Heart left ventricle (tissue), 16 donors: Measurements from ENCODE around the gene FYN. TPM values are rescaled to one million over a fixed set of nuclear protein-coding genes. Genes with fewer than 3 reads are reported as not detected.
"Not testable (repeated sequence)": the region's sequence is repeated elsewhere in the genome, so short reads cannot be mapped to it uniquely, and the experiment has no call there.

ENCODE experiments used
- ATAC-seq, 4 donors: fragments of 200-7000 bp; cut with Tn5 transposase; one replicate each; pipeline ENCODE4 v1.9.1; 2020 to 2022; ENCODE audit warnings: moderate library complexity in 4 of 4, mild to moderate bottlenecking in 3 of 4, moderate number of reproducible peaks in 1 of 4
- DNase-seq, 5 donors: peaks; one replicate each; pipeline ENCODE4 v3.0.0-alpha.2; 2020
- H3K27ac ChIP-seq, 12 donors: fragments of 200-600 bp; sonication (generic) in 4 of 12; one replicate each; pipeline versions ENCODE4 v1.5.0 to v1.8.0; 2016 to 2022; ENCODE audit warnings: mild to moderate bottlenecking in 2 of 12
- H3K27me3 ChIP-seq, 9 donors: fragments of 200-600 bp; sonication (generic) in 2 of 9; one replicate each; pipeline versions ENCODE4 v1.5.1 to v1.8.0; 2016 to 2022; ENCODE audit warnings: mild to moderate bottlenecking in 3 of 9
- H3K36me3 ChIP-seq, 9 donors: fragments of 200-600 bp; sonication (generic) in 2 of 9; one replicate each; pipeline versions ENCODE4 v1.5.0 to v1.8.0; 2018 to 2022; ENCODE audit warnings: mild to moderate bottlenecking in 2 of 9
- H3K4me1 ChIP-seq, 12 donors: fragments of 200-600 bp; sonication (generic) in 4 of 12; one replicate each; pipeline versions ENCODE4 v1.5.0 to v1.8.0; 2016 to 2022; ENCODE audit warnings: mild to moderate bottlenecking in 3 of 12
- H3K4me3 ChIP-seq, 12 donors: fragments of 200-600 bp; sonication (generic) in 4 of 12; one replicate each; pipeline versions ENCODE4 v1.5.0 to v1.8.0; 2017 to 2022; ENCODE audit warnings: mild to moderate bottlenecking in 9 of 12, moderate library complexity in 4 of 12
- H3K9me3 ChIP-seq, 12 donors: fragments of 200-600 bp; sonication (generic) in 4 of 12; one replicate each; pipeline versions ENCODE4 v1.5.0 to v1.8.0; 2016 to 2022; ENCODE audit warnings: mild to moderate bottlenecking in 1 of 12
- CTCF ChIP-seq, 12 donors: fragments of 200-600 bp; sonication (generic) in 4 of 12; IDR thresholded peaks; one replicate each; pipeline versions ENCODE4 v1.5.0 to v1.8.0; 2018 to 2022; ENCODE audit warnings: antibody characterized with exemption in 12 of 12, mild to moderate bottlenecking in 5 of 12
- POLR2A ChIP-seq, 2 donors: fragments of 450-650 bp; IDR thresholded peaks; one replicate each; pipeline ENCODE4 v1.6.1; 2017; ENCODE audit warnings: antibody characterized with exemption in 2 of 2, mild to moderate bottlenecking in 2 of 2, moderate library complexity in 2 of 2
- WGBS, 4 donors: extraction: QIAGEN DNeasy Blood & Tissue Kit in 2 of 4; methylation state at CpG; one replicate each; pipeline versions ENCODE4 v1.1.5 to v1.1.7; 2013 to 2018; 5-methylcytosine and 5-hydroxymethylcytosine counted together
- intact Hi-C, 10 donors: fragments of 100-400 bp; cut with DNase I; formaldehyde crosslinking; loops; one replicate each; pipeline versions ENCODE4 v1.11.1 to v1.14.2; 2022
- polyA plus RNA-seq, 2 donors: library from polyadenylated mRNA; stranded (reverse); fragments of 200-250 nt; gene quantifications; one replicate each; pipeline ENCODE4 v1.2.3, GENCODE V29; 2013
- total RNA-seq, 9 donors: library from RNA; depleted of rRNA in 2 of 9; stranded (reverse); fragments of >200 nt in 2 of 9; fragmentation: NEBNext Ultra II Directional in 3 of 9; extraction: Animal tissue kit (Norgen Biotek cat#: 25700) in 3 of 9; gene quantifications; one replicate each; pipeline versions ENCODE4 v1.1.0 to v1.2.4, GENCODE V29; 2016 to 2023
- donor health status: ischemic (EF 13 %, LVEDD 7.1; RV severe dilation, severe dysfunction).
- donor health status: healthy with polysubstance abuse.
- donor health status: DM: no; HTN: yes; CAD: no.
- donor health status: DM: no; HTN: no; CAD: no.
- donor health status: ischemic (EF 25% LVEDD 6.9; RV normal size, moderate dysfunction).
- donor health status: ischemic (EF 25% LVEDD 5.7; RV mildly dilated, moderate dysfunction).
- donor health status: healthy.
- donor health status: DM: yes; HTN: yes; CAD: no.
- donor health status: ischemic (EF 35%, LVEDD 5.7; RV mildly dilated, moderate dysfunction).
- donor health status: nonischemic (EF 11% LVEDD 7.7; RV severe dilation, severe dysfunction).
- donor health status: DM: yes; HTN: yes; CAD: no.
- donor health status: PGD.
- donor health status: ischemic (EF 29% LVEDD 5.4; RV normal size, mild dysfunction).
- donor health status: nonischemic (EF 23%, LVEDD 6.1; RV moderate dilation, normal function).

The FYN gene
- total and polyA plus RNA-seq, 11 donors: 14.7 to 72.4 (median 52.3) TPM

- Histone ChIP-seq H3K9me3 (no peaks in the 10 kb centered on the region), H3K36me3 (no peaks in the 10 kb centered on the region), H3K27ac (peak overlapping the region in 7 of 12 donors; percentile 5 to 41 (median 19)), H3K4me1 (peaks cover 9 to 66% (median 52%) of the 10 kb centered on the region in 12 donors), H3K4me3 (no peak overlapping the region), H3K27me3 (no peaks in the 10 kb centered on the region)
- intact Hi-C loops: loop anchor here in 2 of 10 donors (10.0 kb wide), 2 partner anchors 64 to 86 kb away; partner anchors contain the start of gene FYN (in 1 of the 2)
- TF ChIP-seq POLR2A (IDR thresholded peaks at IDR 0.05): no peak
- no peak for DNase-seq
- WGBS, 4 donors: 93 to 100% (median 99%) methylated on average over 1 of the region's 1 CpG
- ATAC-seq: peak in 1 of 4 donors; percentile 8
Measured at GRCh38 chr6:111788379-111789276, 84.6 kb downstream of the FYN start.

DNA sequence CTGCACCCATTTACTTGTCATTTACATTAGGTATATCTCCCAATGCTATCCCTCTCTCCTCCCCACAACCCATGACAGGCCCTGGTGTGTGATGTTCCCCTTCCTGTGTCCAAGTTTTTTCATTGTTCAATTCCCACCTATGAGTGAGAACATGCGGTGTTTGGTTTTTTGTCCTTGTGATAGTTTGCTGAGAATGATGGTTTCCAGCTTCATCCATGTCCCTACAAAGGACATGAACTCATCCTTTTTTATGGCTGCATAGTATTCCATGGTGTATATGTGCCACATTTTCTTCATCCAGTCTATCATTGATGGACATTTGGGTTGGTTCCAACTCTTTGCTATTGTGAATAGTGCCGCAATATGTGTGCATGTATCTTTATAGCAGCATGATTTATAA, 87.1 kb downstream of the FYN start:
- not testable (repeated sequence) for ATAC-seq
- intact Hi-C loops: loop anchor here in 2 of 10 donors (10.0 kb wide), 2 partner anchors 61 to 89 kb away; partner anchors contain the start of gene FYN (in 1 of the 2)

DNA sequence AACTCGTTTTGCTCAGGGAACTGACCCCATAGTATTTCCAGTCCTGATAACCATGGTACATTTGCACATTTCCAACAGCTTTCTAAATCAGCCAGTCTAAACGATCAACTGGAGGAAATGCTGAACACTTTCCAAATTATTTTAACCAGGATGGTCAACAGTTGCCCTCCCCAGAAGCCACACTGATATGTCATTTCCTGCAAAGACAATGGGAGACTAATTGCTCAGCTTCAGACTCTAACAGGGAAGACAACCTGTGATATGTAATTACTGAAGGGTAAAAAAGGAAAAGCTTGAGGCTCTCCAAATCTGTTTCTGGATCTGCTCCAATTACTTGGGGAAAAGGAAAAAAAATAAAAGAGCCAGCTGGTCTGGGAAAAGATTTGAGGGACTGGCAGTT, 88.8 kb downstream of the FYN start:
- no peak for TF ChIP-seq POLR2A (IDR thresholded peaks at IDR 0.05)
- TF ChIP-seq CTCF (IDR thresholded peaks at IDR 0.05): no peak
- peak overlapping the region in 10 of 12 donors; percentile 14 to 71 (median 49) for H3K27ac ChIP-seq
- no peaks in the 10 kb centered on the region for H3K9me3 ChIP-seq
- 6 to 29% (median 11%) methylated on average over 2 of the region's 2 CpGs for WGBS, 4 donors
- intact Hi-C loops: loop anchor here in 2 of 10 donors (10.0 kb wide), 2 partner anchors 60 to 90 kb away; partner anchors contain the start of gene FYN (in 1 of the 2)
- no peaks in the 10 kb centered on the region for H3K27me3 ChIP-seq
- DNase-seq: no peak
- ATAC-seq: peak in 3 of 4 donors; percentile 30 to 73 (median 44)
- H3K4me1 ChIP-seq: peaks cover 10 to 67% (median 57%) of the 10 kb centered on the region in 12 donors
- no peak overlapping the region for H3K4me3 ChIP-seq
- H3K36me3 ChIP-seq: peaks cover 0 to 5% (median 0%) of the 10 kb centered on the region in 9 donors

More for the DNA sequence above, 87.1 kb downstream of the FYN start:
- 97 to 100% (median 99%) methylated on average over 2 of the region's 2 CpGs for WGBS, 4 donors
- H3K36me3 ChIP-seq, DNase-seq, H3K27ac ChIP-seq, H3K9me3 ChIP-seq, H3K27me3 ChIP-seq, H3K4me3 ChIP-seq: not testable (repeated sequence)
- H3K4me1 ChIP-seq: peaks cover 11 to 73% (median 62%) of the 10 kb centered on the region in 12 donors

- WGBS, 4 donors: 19 to 44% (median 32%) methylated on average over 3 of the region's 3 CpGs
- no peaks in the 10 kb centered on the region for H3K9me3 ChIP-seq
- peaks cover 0 to 12% (median 0%) of the 10 kb centered on the region in 9 donors for H3K36me3 ChIP-seq
- DNase-seq: no peak
- intact Hi-C loops: loop anchor here in 2 of 10 donors (10.0 kb wide), 2 partner anchors 58 to 92 kb away; partner anchors contain the start of gene FYN (in 1 of the 2)
- H3K4me3 ChIP-seq: no peak overlapping the region
- ATAC-seq: peak in 1 of 4 donors; percentile 5
- H3K27ac ChIP-seq: peak overlapping the region in 4 of 12 donors; percentile 3 to 71 (median 30)
- H3K27me3 ChIP-seq: no peaks in the 10 kb centered on the region
- TF ChIP-seq POLR2A (IDR thresholded peaks at IDR 0.05): no peak
- TF ChIP-seq CTCF (IDR thresholded peaks at IDR 0.05): no peak
- H3K4me1 ChIP-seq: peaks cover 6 to 67% (median 53%) of the 10 kb centered on the region in 12 donors
Measured at GRCh38 chr6:111782887-111783466, 90.3 kb downstream of the FYN start.
